Lung (tissue), 12 donors: Measurements from ENCODE around the gene NRBF2. TPM values are rescaled to one million over a fixed set of nuclear protein-coding genes. Genes with fewer than 3 reads are reported as not detected.
A peak's percentile ranks its signal among the peaks of the same experiment; 100 is the strongest.

Source experiments
- ATAC-seq: fragments of 200-7000 bp; cut with Tn5 transposase; one replicate; pipeline ENCODE4 v1.9.1; 2020; ENCODE audit warnings: moderate number of reproducible peaks; ENCODE audit not compliant: insufficient read depth, low FRiP score
- DNase-seq, 3 donors: peaks; one replicate each; pipeline ENCODE4 v3.0.0-alpha.2; 2013 to 2017
- H3K27ac ChIP-seq, 2 donors: one replicate each; pipeline ENCODE4 v1.5.1; 2013; ENCODE audit warnings: mild to moderate bottlenecking in 2 of 2, moderate library complexity in 2 of 2, control low read depth in 1 of 2, inconsistent platforms in 1 of 2, low read depth in 1 of 2, low read length in 1 of 2
- H3K27me3 ChIP-seq, 3 donors: one replicate each; pipeline ENCODE4 v1.5.1; 2013; ENCODE audit warnings: low read length in 2 of 3; ENCODE audit not compliant: control insufficient read depth in 3 of 3, insufficient read depth in 3 of 3
- H3K36me3 ChIP-seq, 4 donors: one replicate each; pipeline ENCODE4 v1.5.1; 2013; ENCODE audit warnings: low read length in 4 of 4, mild to moderate bottlenecking in 1 of 4, moderate library complexity in 1 of 4; ENCODE audit not compliant: control insufficient read depth in 4 of 4, insufficient read depth in 4 of 4
- H3K4me1 ChIP-seq, 5 donors: one replicate each; pipeline ENCODE4 v1.5.1; 2013; ENCODE audit warnings: low read length in 5 of 5, mild to moderate bottlenecking in 2 of 5, moderate library complexity in 1 of 5; ENCODE audit not compliant: control insufficient read depth in 5 of 5, insufficient read depth in 5 of 5
- H3K4me3 ChIP-seq: one replicate; pipeline ENCODE4 v1.5.1; 2013; ENCODE audit warnings: mild to moderate bottlenecking, control low read depth, moderate library complexity
- H3K9ac ChIP-seq, 2 donors: one replicate each; pipeline ENCODE4 v1.5.1; 2013; ENCODE audit warnings: low read length in 2 of 2, control low read depth in 1 of 2; ENCODE audit not compliant: insufficient read depth in 1 of 2
- H3K9me3 ChIP-seq, 4 donors: one replicate each; pipeline ENCODE4 v1.5.1; 2013; ENCODE audit warnings: low read length in 3 of 4, mild to moderate bottlenecking in 1 of 4, moderate library complexity in 1 of 4; ENCODE audit not compliant: control insufficient read depth in 4 of 4, insufficient read depth in 3 of 4
- WGBS, 2 donors: extraction: QIAGEN DNeasy Blood & Tissue Kit; methylation state at CpG; one replicate each; pipeline ENCODE4 v1.1.7; 2013; 5-methylcytosine and 5-hydroxymethylcytosine counted together
- polyA plus RNA-seq, 2 donors: library from polyadenylated mRNA; stranded (reverse); fragments of 200-250 nt; gene quantifications; one replicate each; pipeline ENCODE4 v1.2.1, GENCODE V29; 2013
- total RNA-seq, 2 donors: library from RNA; depleted of rRNA in 1 of 2; stranded (reverse); fragments of >200 nt in 1 of 2; gene quantifications; one replicate each; pipeline ENCODE4 v1.2.1, GENCODE V29; 2014 to 2021
- TF ChIP-seq, protein P1 (sequence below): IDR thresholded peaks from 2 replicates; pipeline ENCODE4 v1.5.1; 2012; ENCODE audit warnings: mild to moderate bottlenecking; ENCODE audit errors: control extremely low read depth, extremely low read depth
- donor health status: control.
- donor health status: control.
- donor health status: Bipolar disorder and iron deficiency.
- donor health status: healthy.
- donor health status: DM: yes; HTN: yes; CAD: no.

The NRBF2 gene
- total and polyA plus RNA-seq, 4 donors = 11.2 to 25.1 (median 19.9) TPM

- peaks cover 9 to 25% (median 19%) of the 10 kb centered on the region in 4 donors for H3K36me3 ChIP-seq
- TF ChIP-seq, protein P1, sequence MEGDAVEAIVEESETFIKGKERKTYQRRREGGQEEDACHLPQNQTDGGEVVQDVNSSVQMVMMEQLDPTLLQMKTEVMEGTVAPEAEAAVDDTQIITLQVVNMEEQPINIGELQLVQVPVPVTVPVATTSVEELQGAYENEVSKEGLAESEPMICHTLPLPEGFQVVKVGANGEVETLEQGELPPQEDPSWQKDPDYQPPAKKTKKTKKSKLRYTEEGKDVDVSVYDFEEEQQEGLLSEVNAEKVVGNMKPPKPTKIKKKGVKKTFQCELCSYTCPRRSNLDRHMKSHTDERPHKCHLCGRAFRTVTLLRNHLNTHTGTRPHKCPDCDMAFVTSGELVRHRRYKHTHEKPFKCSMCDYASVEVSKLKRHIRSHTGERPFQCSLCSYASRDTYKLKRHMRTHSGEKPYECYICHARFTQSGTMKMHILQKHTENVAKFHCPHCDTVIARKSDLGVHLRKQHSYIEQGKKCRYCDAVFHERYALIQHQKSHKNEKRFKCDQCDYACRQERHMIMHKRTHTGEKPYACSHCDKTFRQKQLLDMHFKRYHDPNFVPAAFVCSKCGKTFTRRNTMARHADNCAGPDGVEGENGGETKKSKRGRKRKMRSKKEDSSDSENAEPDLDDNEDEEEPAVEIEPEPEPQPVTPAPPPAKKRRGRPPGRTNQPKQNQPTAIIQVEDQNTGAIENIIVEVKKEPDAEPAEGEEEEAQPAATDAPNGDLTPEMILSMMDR = no peak
Observed at GRCh38 chr10:63171255-63171855, 38.2 kb downstream of the NRBF2 start.

GRCh38 chr10:63171926-63172325, 38.8 kb downstream of the NRBF2 start:
- Histone ChIP-seq H3K9me3 (no peaks in the 10 kb centered on the region), H3K27me3 (no peaks in the 10 kb centered on the region), H3K4me3 (no peak overlapping the region), H3K36me3 (peaks cover 9 to 23% (median 22%) of the 10 kb centered on the region in 4 donors), H3K9ac (no peak overlapping the region), H3K4me1 (peaks cover 0 to 11% (median 5%) of the 10 kb centered on the region in 5 donors), H3K27ac (no peak overlapping the region)
- DNase-seq = no peak
- WGBS, 2 donors = 92 to 98% methylated on average over 1 of the region's 1 CpG
- ATAC-seq = no peak
- TF ChIP-seq, protein P1 = no peak

More at GRCh38 chr10:63171255-63171855, 38.2 kb downstream of the NRBF2 start:
- H3K27ac ChIP-seq = peak overlapping the region in 1 of 2 donors; percentile 38
- ATAC-seq = no peak
- H3K4me1 ChIP-seq = peaks cover 0 to 11% (median 6%) of the 10 kb centered on the region in 5 donors
- H3K9me3 ChIP-seq = no peaks in the 10 kb centered on the region
- H3K4me3 ChIP-seq = no peak overlapping the region
- H3K27me3 ChIP-seq = no peaks in the 10 kb centered on the region
- H3K9ac ChIP-seq = no peak overlapping the region
- 78 to 86% methylated on average over 1 of the region's 1 CpG for WGBS, 2 donors
- peak in 2 of 3 donors; percentile 40 to 55 for DNase-seq

DNA sequence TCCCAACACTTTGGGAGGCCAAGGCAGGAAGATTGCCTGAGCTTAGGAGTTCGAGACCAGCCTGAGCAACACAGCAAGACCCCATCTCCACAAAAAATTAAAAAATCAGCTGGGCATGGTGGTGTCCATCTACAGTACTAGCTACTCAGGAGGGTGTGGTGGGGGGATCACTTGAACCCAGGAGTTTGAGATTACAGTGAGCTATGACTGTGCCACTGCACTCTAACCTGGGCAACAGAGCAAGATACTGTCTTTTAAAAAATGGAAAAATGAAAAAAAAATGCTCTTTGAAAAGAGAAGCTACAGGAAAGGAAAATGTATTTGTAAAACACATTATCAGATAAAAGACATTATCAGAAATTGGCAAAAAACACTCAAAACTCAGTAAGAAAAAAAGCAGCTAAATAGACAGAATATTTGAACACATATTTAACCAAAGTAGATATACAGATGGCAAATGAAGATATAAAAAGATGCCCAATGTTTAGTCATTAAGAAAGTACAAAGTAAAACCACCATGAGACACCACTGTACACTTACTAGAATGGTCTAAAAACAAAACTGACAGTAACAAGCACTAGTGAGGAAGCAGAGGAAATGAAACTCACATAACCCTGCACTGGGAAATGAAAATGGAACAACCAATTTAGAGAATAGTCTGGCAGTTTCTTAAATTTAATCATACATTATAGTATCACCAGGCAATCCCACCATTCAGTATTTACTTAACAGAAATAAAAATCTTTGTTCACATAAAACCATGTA, 40.5 kb downstream of the NRBF2 start:
- H3K4me1 ChIP-seq = peaks cover 0 to 11% (median 5%) of the 10 kb centered on the region in 5 donors
- DNase-seq (no peak), ATAC-seq (no peak)
- no peaks in the 10 kb centered on the region for H3K9me3 ChIP-seq
- H3K27ac ChIP-seq = no peak overlapping the region
- TF ChIP-seq, protein P1 = no peak
- H3K9ac ChIP-seq = no peak overlapping the region
- H3K27me3 ChIP-seq = no peaks in the 10 kb centered on the region
- H3K4me3 ChIP-seq = no peak overlapping the region
- H3K36me3 ChIP-seq = peaks cover 12 to 24% (median 22%) of the 10 kb centered on the region in 4 donors
- 96 to 100% methylated on average over 1 of the region's 1 CpG for WGBS, 2 donors
